Lung (tissue), 12 donors: Measurements from ENCODE around the gene FKRP. TPM values are rescaled to one million over a fixed set of nuclear protein-coding genes. Genes with fewer than 3 reads are reported as not detected.
A peak's percentile ranks its signal among the peaks of the same experiment; 100 is the strongest.

Source experiments
- ATAC-seq: fragments of 200-7000 bp; cut with Tn5 transposase; one replicate; pipeline ENCODE4 v1.9.1; 2020; ENCODE audit warnings: moderate number of reproducible peaks; ENCODE audit not compliant: insufficient read depth, low FRiP score
- DNase-seq, 3 donors: peaks; one replicate each; pipeline ENCODE4 v3.0.0-alpha.2; 2013 to 2017
- H3K27ac ChIP-seq, 2 donors: one replicate each; pipeline ENCODE4 v1.5.1; 2013; ENCODE audit warnings: mild to moderate bottlenecking in 2 of 2, moderate library complexity in 2 of 2, control low read depth in 1 of 2, inconsistent platforms in 1 of 2, low read depth in 1 of 2, low read length in 1 of 2
- H3K27me3 ChIP-seq, 3 donors: one replicate each; pipeline ENCODE4 v1.5.1; 2013; ENCODE audit warnings: low read length in 2 of 3; ENCODE audit not compliant: control insufficient read depth in 3 of 3, insufficient read depth in 3 of 3
- H3K36me3 ChIP-seq, 4 donors: one replicate each; pipeline ENCODE4 v1.5.1; 2013; ENCODE audit warnings: low read length in 4 of 4, mild to moderate bottlenecking in 1 of 4, moderate library complexity in 1 of 4; ENCODE audit not compliant: control insufficient read depth in 4 of 4, insufficient read depth in 4 of 4
- H3K4me1 ChIP-seq, 5 donors: one replicate each; pipeline ENCODE4 v1.5.1; 2013; ENCODE audit warnings: low read length in 5 of 5, mild to moderate bottlenecking in 2 of 5, moderate library complexity in 1 of 5; ENCODE audit not compliant: control insufficient read depth in 5 of 5, insufficient read depth in 5 of 5
- H3K4me3 ChIP-seq: one replicate; pipeline ENCODE4 v1.5.1; 2013; ENCODE audit warnings: mild to moderate bottlenecking, control low read depth, moderate library complexity
- H3K9ac ChIP-seq, 2 donors: one replicate each; pipeline ENCODE4 v1.5.1; 2013; ENCODE audit warnings: low read length in 2 of 2, control low read depth in 1 of 2; ENCODE audit not compliant: insufficient read depth in 1 of 2
- H3K9me3 ChIP-seq, 4 donors: one replicate each; pipeline ENCODE4 v1.5.1; 2013; ENCODE audit warnings: low read length in 3 of 4, mild to moderate bottlenecking in 1 of 4, moderate library complexity in 1 of 4; ENCODE audit not compliant: control insufficient read depth in 4 of 4, insufficient read depth in 3 of 4
- CTCF ChIP-seq: IDR thresholded peaks from 2 replicates; pipeline ENCODE4 v1.5.1; 2012; ENCODE audit warnings: mild to moderate bottlenecking; ENCODE audit errors: control extremely low read depth, extremely low read depth
- WGBS, 2 donors: extraction: QIAGEN DNeasy Blood & Tissue Kit; methylation state at CpG; one replicate each; pipeline ENCODE4 v1.1.7; 2013; 5-methylcytosine and 5-hydroxymethylcytosine counted together
- polyA plus RNA-seq, 2 donors: library from polyadenylated mRNA; stranded (reverse); fragments of 200-250 nt; gene quantifications; one replicate each; pipeline ENCODE4 v1.2.1, GENCODE V29; 2013
- total RNA-seq, 2 donors: library from RNA; depleted of rRNA in 1 of 2; stranded (reverse); fragments of >200 nt in 1 of 2; gene quantifications; one replicate each; pipeline ENCODE4 v1.2.1, GENCODE V29; 2014 to 2021
- donor health status: control.
- donor health status: control.
- donor health status: Bipolar disorder and iron deficiency.
- donor health status: healthy.
- donor health status: DM: yes; HTN: yes; CAD: no.

FKRP gene
- total and polyA plus RNA-seq, 4 donors: 10.8 to 23.9 (median 15.2) TPM

- 94 to 96% methylated on average over 26 of the region's 26 CpGs for WGBS, 2 donors
- no peak overlapping the region for H3K9ac ChIP-seq
Measured at GRCh38 chr19:46725036-46725820, 20.6 kb upstream of the FKRP start.

GRCh38 chr19:46725859-46726393, 19.9 kb upstream of the FKRP start:
- no peak overlapping the region for H3K4me3 ChIP-seq
- no peaks in the 10 kb centered on the region for H3K9me3 ChIP-seq
- no peak for ATAC-seq
- no peak overlapping the region for H3K9ac ChIP-seq
- TF ChIP-seq CTCF: no peak
- WGBS, 2 donors: 87 to 90% methylated on average over 9 of the region's 9 CpGs
- H3K27me3 ChIP-seq: no peaks in the 10 kb centered on the region
- peaks cover 11 to 87% (median 59%) of the 10 kb centered on the region in 4 donors for H3K36me3 ChIP-seq
- no peak for DNase-seq
- H3K27ac ChIP-seq: no peak overlapping the region
- peaks cover 0 to 6% (median 0%) of the 10 kb centered on the region in 5 donors for H3K4me1 ChIP-seq

More at GRCh38 chr19:46725036-46725820, 20.6 kb upstream of the FKRP start:
- Histone ChIP-seq H3K4me1 (peaks cover 0 to 6% (median 0%) of the 10 kb centered on the region in 5 donors), H3K4me3 (no peak overlapping the region), H3K27ac (no peak overlapping the region), H3K9me3 (no peaks in the 10 kb centered on the region), H3K27me3 (no peaks in the 10 kb centered on the region), H3K36me3 (peaks cover 11 to 86% (median 57%) of the 10 kb centered on the region in 4 donors)
- DNase-seq (no peak), ATAC-seq (no peak)
- TF ChIP-seq CTCF: no peak

- H3K36me3 ChIP-seq: peaks cover 11 to 88% (median 57%) of the 10 kb centered on the region in 4 donors
- H3K9me3 ChIP-seq: no peaks in the 10 kb centered on the region
- 91 to 95% methylated on average over 10 of the region's 10 CpGs for WGBS, 2 donors
- TF ChIP-seq CTCF: no peak
- H3K27me3 ChIP-seq: no peaks in the 10 kb centered on the region
- H3K4me1 ChIP-seq: peaks cover 0 to 6% (median 0%) of the 10 kb centered on the region in 5 donors
- no peak overlapping the region for H3K9ac ChIP-seq
- ATAC-seq: no peak
- DNase-seq: no peak
- H3K4me3 ChIP-seq: no peak overlapping the region
- H3K27ac ChIP-seq: peak overlapping the region in 1 of 2 donors; percentile 2
Measured at GRCh38 chr19:46726551-46726950, 19.3 kb upstream of the FKRP start.
